Activated CD8-positive, alpha-beta memory T cell treated with anti-CD3 and anti-CD28 coated beads, Interleukin-2, amount 50 U/mL, for 4 hours (primary cell): ENCODE data around the gene MAMLD1.

ENCODE experiments used
- DNase-seq: peaks from one replicate; pipeline ENCODE4 v3.0.0-alpha.2; 2020

The MAMLD1 gene

DNA sequence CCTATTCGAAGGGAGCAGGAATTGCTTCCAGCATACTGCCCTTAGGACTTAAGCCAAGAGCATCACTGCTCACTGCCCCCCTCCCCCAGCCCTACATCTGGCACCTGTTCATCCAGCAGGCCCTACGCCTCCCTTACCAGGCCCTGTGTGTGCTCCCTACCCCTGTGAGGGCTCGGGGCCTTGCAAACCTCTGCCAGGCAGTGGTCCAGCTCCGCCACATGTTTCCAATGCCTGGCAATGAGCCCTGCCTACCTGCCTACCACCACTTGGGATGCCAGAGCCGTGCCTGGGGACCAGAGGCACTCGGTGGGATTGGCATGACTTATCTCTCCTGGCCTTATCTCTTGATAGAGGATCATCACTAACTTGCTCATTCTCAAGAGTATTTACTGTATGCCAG lies 177.8 kb downstream of the MAMLD1 start:
- no peak for DNase-seq

DNA sequence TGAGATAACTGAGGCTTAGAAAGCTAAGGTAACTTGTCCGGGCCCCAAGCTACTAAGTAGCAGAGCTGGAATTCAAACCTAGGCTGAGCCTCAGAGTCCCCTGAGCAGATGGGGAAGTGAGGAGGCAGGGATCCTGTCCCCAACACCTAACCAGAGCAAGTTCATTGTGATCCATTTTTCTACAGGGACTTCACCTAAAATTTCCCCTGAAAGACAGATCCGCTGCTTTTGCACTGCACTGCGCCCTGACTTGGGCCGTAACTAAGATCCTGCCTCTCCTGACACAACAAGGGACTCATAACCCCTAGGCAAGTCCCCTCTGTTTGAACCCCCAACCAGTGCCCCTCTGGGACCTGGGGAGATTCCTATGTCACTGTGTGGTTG lies 179.7 kb downstream of the MAMLD1 start:
- no peak for DNase-seq

DNA sequence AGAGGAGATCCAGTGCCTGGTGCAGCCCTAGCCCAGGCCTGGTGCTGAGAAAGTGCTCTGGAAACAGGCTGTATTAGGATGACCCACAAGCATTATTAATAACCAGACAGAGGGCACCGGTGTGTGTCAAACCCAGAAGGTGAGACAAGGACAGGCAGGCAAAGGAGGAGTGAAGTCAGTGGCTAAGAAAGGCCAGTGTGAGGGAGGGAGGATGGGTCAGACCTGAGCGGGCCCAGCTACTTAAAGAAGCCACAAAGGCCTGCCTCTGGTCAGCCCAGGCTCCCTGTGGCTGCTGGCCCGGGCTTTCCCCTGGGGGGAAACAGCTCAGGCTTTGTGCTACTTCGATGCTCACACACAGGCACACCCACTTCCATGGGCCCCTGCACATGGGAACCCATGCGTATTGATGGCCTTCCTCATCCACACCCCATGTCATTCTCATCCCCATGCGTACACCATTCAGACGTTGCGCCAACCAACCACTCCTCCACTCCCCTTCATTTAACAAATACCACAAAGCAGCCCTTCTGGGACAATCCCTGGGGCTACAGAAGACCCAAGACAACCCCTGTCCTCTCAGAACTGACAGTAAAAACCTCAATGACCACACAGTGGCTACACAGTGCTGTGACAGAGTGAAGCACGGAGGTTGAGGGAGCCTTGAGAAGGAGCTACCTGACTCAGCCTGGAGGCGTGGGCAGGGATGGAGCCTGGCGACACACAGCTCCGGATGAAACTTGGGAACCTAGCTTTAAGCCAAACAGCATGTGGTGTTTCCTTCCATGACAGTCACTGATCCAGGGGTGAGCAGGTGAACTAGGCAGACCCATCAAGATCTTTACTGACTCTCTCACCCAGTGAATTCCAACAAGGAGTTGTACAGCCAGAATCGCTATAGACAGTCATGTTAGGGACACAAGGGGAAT lies 180.4 kb downstream of the MAMLD1 start:
- no peak for DNase-seq

DNA sequence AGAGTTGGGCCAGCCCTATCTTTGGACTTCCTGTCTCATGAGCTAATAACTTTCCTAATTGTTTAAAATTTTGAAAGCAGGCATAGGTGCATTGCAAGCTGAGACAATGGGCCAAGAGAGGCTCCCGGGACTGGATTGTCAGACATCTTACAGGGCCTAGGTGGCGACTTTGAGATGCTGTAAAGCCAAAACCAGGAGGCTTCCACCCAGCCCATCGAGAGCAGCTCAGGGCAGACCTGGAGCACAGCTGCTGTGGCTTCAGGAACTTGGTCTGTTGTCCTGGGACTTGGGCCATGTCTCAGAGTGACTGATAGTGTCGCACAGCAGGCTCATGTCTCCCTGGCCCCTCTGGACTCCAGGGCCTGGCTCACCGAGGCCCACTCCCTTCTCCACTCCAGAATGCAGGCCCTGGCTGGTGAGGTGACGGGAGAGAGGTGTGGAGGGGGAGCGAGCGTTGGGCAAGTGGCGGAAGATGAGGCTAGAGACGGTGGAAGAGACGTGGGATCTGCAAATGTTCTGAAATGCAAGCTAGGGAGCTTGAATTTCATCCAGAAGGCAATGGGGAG lies 181.2 kb downstream of the MAMLD1 start:
- no peak for DNase-seq

DNA sequence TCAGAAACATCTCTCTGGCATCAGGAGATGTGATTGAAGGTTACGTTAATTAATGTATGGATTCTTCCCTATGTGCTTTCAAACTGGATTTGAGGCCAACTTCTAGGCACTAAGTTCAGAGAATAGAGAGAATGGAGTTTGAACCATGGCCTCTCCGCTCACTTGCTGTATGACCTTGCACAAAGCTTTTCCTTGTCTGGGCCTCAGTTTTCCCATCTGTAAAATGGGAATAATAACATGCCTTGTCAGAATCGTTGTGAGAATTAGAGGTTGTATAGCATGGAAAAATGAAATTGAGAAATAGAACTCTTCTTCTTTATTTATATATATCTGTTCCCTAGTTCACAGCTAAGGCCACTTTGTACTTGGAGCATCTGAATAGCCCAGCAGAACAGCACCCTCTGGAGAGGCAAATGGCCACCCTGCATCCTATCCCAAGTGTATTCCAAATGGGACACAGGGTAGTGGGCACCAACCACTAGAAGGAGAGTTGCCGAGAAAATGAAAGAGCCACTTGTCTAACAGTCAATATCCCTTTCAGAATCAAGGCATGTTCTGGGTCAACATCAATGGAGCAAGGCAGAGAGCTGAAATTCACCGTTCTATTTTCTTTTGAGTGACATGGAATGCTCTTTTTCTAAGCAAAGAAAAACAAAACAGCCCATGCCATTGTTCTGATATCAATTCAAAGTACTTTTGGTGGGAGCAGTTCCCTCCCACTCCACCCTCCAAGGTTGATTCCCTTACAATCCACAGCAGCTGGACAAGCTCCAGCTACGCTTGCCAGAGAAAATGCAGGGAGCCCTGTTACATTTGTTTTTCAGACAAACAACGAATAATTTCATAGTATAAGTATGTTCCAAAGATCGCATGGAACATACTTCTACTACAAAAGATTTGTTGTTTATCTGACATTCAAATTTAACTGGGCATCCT lies 182.0 kb downstream of the MAMLD1 start:
- DNase-seq: no peak

DNA sequence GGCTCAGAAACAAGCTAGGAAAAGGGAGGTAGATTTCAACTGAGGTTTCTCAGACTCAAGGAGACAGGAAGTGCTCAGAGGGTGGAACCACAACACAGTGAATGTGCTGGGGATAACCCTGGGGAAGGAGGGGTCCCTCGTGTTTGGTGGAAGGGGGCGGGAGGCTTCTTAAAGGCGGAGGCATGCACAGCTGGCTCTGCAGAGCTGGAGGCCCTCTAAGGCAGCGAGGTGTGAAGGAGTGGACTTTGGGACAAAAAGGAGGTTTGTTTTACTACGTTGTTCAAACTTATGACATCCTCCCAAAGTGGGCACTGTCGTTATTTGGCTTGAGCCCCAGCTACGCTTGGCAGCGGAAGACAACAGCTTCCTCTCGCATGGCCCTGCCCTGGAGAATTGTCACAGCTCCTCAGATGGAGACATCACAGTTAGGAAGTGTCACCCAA lies 183.6 kb downstream of the MAMLD1 start:
- no peak for DNase-seq

DNA sequence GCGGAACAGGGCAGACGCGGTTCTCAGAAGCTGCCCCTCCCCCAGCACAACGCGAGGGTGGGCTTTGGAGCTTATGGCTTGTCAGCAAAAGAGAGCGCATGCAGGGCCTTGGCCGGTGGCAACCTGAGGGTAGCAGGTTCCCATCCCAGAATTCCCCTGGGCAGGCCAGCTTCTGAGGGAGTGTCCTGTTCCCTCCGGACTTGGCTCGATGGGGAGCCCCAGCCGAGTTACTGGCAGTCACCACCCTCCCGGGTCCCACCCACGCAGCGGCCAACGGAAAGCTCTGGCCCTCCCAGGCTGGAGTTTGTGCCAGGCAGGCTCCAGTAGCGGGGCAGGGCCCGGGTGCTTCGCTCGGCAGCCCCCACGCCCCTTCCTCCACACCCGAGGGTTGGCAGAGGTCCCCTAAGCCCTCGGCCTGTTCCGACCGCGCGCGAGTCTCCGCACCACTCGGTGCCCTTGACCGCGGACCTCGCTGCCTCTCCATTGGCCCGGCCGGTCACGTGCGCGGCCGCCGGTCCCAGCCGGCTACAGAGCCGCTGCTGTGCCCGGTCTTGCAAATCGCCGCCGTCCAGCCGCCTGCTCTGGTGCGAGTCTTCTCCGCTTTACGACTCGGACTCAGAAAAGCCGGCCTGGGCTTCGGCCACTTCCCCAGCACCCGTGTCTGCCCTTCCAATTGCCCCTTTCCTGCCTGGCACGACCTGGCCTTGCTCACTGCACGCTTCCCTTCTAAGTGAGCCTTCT lies 184.4 kb downstream of the MAMLD1 start:
- no peak for DNase-seq

DNA sequence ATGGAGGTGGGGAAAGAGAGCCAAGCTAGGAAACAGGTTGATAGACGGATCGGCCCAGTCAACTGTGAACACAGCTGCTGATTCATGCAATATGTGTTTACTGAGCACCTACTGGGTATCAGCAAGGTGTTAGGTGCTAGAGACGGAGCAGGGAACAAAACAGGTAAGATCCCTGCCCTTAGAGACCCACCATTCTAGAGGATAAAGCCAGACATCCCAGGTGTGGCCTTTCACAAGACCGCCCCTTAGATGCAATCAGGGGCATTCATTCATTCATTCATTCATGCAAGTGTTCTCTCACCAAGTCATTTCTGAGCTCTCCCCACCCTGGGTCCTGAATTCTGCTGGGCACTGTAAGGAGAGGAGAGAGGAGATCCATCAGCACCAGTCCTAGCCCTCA lies 185.1 kb downstream of the MAMLD1 start:
- DNase-seq: no peak

DNA sequence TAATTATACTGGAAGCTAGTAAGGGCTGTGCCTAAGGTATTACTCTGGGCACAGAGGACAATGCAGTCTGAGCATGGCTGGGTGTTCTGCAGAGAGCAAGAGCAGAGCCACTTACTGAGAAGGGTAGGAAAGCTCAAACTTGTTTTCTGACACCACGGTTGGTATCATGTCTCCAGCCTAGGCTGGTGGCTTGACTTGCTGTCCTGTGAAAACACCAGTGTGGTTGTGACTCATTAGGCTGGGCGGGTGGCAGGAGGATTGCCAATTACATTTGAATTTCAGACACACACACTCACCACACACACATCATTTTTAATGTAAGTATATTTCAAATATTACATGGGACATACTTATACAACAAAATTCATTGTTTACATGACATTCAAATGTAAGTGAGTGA lies 185.6 kb downstream of the MAMLD1 start:
- no peak for DNase-seq

DNA sequence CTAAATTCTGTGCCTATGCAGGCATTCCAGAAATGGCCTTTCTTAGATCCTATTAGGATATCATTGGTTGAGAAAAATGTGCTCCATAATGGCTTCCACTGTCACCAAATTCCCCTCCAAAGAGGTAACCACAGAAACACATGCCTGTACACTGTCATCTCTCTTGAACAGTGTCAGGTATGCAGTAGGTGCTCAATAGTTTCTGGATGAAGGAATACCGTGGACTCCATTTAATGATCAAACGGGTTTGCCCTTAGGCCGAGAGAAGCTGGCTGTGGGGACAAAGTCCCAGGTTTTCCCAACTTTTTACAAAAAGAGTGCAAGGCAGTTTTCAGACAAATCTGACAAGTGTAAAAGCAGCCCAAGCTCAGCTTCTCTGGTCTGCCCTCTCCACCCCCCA lies 188.8 kb downstream of the MAMLD1 start:
- DNase-seq: no peak

DNA sequence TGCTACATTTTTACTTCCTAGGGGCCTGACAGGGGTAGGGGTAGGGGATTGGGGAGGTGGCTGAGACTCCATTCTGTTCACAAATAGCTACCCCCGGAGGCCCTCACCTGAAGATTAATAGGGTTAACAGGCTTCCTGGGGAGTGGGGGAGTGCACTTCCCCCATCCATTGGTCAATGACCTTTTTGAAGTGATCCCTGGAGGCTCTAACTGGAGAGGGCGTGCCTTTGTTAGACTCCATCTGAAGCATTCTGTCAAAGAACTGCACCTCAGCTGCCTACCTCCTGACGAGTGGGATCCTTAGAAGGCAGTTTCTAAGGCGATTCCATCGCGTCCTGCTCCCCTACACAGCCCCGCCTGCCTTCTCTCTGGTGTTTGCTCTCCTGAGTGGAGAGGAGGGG lies 195.3 kb downstream of the MAMLD1 start:
- no peak for DNase-seq
